Stromal cell of bone marrow (primary cell): ENCODE results near the gene DDX50.
"Not testable (repeated sequence)": the region's sequence is repeated elsewhere in the genome, so short reads cannot be mapped to it uniquely, and the experiment has no call there.

Experiments used
- DNase-seq: peaks from one replicate; pipeline ENCODE4 v3.0.0-alpha.2; 2012; ENCODE audit warnings: low read depth

DDX50 gene

GRCh38 chr10:68900427-68901104 is 549 bp upstream of the DDX50 start:
- no peak for DNase-seq

DNA sequence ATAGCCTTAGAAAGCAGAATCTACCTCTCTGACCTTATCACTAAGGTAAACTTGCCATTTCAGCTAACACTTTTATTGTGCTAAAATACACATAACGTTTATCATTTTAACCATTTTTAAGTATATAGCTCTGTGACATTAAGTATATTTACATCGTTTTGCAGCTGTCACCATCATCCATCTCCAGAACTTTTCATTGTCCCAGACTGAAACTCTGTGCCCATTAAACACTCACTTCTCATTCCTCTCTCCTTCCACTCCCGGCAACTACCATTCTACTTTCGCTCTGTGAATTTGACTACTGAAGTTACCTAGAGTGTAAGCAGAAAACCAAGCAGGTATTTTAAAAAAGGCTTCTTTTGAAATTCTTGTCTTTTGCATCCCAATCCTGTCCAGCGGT is 1.3 kb downstream of the DDX50 start:
- DNase-seq, result no peak

GRCh38 chr10:68924593-68924992 is 23.5 kb downstream of the DDX50 start:
- no peak for DNase-seq

DNA sequence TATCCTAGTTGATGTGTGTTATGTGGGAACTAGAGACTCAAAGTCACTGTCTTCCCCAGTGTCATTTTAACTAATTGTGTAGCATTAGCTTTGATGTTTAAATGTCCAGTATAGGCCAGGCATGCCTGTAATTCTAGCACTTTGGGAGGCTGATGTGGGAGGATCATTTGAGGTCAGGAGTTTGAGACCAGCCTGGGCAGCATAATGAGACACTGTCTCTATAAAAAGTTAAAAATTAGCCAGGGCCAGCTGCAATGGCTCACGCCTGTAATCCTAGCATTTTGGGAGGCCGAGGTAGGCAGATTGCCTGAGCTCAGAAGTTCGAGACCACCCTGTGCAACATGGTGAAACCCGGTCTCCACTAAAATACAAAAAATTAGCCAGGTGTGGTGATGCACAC is 24.4 kb downstream of the DDX50 start:
- no peak for DNase-seq

DNA sequence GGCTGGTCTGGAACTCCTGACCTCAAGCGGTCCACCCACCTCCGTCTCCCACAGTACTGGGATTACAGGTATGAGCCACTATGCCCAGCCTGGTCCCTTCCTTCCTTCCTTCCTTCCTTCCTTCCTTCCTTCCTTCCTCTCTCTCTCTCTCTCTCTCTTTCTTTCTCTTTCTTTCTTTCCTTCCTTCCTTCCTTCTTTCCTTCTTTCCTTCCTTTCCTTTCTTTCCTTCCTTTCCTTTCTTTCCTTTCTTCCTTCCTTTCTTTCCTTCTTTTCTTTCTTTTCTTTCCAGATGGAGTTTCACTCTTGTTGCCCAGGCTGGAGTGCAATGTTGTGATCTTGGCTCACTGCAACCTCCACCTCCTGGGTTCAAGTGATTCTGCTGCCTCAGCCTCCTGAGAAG is 28.0 kb downstream of the DDX50 start:
- DNase-seq, result not testable (repeated sequence)

- not testable (repeated sequence) for DNase-seq
Observed at GRCh38 chr10:68929888-68930287, 28.8 kb downstream of the DDX50 start.

DNA sequence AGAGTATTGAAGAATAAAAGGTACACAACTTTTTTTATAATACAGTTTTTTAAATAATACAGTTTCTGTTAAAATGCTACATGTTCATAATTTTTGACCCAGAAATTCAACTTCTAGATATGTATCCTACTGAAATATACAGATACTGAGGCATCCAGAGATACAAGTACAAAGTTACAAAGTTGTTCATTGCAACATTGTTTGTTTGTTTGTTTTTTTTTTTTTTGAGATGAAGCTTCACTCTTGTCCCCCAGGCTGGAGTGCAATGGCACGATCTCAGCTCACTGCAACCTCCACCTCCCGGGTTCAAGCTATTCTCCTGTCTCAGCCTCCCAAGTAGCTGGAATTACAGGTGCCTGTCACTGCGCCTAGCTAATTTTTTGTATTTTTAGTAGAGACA is 31.7 kb downstream of the DDX50 start:
- not testable (repeated sequence) for DNase-seq

DNA sequence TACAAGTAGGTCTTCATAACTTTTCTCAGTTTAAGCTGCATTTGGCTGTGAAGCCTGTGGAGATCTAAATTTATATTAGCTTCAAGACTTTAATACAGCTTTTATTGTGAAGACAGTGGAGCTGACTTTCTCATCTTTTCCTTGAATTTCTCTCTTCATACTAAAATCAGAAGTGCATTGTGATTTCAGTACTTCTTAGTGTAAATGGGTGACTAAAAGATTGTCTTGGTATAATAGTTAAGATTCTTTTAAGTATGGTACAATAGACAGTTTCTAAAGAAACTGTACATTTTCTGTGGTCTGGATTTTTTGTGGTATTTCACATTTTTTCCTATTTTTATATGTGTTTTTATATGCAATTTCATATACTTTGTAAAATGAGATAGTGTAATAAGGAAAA is 33.9 kb downstream of the DDX50 start:
- no peak for DNase-seq

DNA sequence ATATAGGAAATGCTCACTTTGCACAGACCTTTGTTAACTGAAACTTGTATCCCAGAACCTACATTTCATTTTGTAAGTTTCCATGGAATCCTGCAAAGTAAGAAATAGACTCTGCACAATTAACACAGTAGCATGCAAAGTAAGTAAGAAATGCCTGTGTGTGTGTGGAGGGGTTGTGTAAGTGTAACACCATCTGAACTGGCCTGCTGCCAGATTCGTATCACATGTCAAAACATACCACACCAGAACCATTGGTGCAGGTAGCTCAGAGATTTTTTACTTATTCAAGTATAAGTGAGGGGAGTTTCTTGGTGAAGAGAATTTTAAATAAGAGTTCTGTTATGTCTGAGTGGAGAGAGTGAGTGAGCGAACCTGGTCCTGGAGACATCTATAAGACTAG is 37.0 kb downstream of the DDX50 start:
- no peak for DNase-seq

DNA sequence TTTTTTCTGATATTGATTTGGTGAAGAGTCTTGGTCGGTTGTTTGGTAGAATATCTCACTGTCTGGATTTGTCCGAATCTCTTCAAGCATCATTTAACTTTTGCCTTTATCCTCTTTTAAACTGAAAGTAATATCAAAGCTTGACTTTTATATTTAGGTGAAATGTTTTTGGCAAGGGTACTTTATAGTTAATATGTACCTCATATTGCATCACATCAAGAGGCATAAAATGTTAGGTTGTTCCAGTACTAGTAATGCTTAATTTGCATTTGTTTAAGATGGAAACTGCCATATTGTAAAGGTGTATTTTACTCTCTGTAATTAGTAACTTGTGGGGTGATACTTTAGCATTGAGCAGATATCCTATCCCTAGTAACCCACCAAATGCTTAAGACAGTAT is 37.8 kb downstream of the DDX50 start:
- DNase-seq, result no peak

DNA sequence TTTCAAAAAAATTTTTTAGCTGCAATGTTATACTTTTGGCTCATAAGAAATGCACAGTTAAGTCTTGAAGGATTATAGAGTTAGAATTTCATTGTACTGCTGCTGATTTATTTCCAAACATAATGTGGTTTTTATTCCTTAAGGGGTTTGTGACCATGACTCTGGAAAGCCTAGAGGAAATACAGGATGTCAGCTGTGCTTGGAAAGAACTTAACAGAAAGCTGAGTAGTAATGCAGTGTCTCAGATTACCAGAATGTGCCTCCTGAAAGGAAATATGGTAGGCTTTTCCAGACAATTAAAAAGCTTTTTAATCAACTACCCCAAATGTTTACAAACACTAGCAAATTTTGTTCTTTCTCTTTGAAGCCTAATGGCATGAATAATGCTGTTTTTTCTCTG is 39.8 kb downstream of the DDX50 start:
- not testable (repeated sequence) for DNase-seq

DNA sequence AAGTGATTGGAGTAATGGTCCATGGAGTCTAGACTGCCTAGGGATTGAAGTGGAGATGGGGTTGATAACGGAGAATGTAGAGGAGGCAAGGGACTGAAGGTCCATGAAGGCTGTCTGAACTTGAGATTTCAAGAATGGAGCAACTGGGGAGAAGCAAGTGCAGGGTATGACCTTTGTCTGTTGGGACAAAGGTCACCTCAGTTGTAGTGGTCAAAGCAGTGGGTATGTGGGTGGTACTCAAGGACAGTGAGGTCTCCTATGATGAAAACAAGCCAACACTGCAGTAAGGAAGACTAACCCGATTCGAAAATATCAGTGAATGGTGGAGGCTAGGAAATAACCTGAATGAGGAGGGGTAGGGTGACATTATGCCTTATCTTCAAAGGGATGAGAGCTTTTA is 49.5 kb downstream of the DDX50 start:
- DNase-seq, result no peak

DNA sequence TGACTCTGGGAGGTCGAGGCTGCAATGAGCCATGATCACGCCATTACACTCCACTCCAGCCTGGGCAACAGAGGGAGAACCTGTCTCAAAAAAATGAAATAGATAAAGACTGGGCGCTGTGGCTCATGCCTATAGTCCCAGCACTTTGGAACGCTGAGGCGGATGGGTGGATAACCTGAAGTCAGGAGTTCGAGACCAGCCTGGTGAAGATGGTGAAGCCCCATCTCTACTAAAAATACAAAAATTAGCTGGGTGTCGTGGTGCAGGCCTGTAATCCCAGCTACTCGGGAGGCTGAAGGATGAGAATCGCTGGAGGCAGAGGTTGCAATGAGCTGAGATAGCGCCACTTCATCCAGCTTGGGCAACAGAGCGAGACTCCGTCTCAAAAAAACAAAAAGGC is 53.8 kb downstream of the DDX50 start:
- no peak for DNase-seq

GRCh38 chr10:68955355-68955831 is 54.3 kb downstream of the DDX50 start:
- DNase-seq, result no peak

GRCh38 chr10:68955832-68956532 is 54.9 kb downstream of the DDX50 start, which contains the start of gene DDX21:
Gene DDX21, plus strand, starts transcription at chr10:68956170. Its CDS starts 56 bp downstream, at chr10:68956226.
- DNase-seq, result peak; percentile 87

- no peak for DNase-seq
Observed at GRCh38 chr10:68957284-68957615, 56.1 kb downstream of the DDX50 start.

DNA sequence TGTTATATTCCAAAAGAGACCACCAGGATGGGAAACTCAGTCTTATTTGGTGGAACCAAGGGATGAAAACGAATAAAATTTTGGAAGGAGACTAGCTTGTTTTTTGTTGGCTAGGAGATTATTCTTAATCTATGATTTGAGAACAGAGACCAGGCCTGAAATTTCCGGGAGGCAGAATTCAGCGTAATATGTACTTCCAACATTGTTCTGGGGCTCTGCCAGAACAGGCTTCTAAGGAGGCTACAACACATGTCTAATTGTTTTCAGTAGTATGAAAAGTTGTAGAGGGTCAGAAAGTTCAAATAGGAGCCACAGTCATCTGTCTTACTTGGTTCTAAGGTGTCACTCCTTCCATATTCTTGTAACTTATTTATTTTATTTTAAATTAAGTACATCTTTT is 56.5 kb downstream of the DDX50 start:
- no peak for DNase-seq

GRCh38 chr10:68959695-68960527 is 58.8 kb downstream of the DDX50 start:
- DNase-seq, result no peak

DNA sequence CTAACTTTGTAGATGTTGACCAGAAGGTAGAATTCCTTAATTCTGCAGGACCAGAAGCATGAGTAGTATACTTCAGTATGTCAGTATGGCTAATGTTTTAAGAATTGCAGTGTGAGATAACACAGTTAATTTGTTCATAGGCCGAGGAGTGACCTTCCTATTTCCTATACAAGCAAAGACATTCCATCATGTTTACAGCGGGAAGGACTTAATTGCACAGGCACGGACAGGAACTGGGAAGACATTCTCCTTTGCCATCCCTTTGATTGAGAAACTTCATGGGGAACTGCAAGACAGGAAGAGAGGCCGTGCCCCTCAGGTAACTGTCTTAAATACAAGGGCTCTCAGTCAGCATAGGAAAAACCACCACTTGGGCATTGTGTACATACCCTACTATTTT is 62.0 kb downstream of the DDX50 start:
- no peak for DNase-seq

- no peak for DNase-seq
Observed at GRCh38 chr10:68973975-68974374, 72.9 kb downstream of the DDX50 start.

DNA sequence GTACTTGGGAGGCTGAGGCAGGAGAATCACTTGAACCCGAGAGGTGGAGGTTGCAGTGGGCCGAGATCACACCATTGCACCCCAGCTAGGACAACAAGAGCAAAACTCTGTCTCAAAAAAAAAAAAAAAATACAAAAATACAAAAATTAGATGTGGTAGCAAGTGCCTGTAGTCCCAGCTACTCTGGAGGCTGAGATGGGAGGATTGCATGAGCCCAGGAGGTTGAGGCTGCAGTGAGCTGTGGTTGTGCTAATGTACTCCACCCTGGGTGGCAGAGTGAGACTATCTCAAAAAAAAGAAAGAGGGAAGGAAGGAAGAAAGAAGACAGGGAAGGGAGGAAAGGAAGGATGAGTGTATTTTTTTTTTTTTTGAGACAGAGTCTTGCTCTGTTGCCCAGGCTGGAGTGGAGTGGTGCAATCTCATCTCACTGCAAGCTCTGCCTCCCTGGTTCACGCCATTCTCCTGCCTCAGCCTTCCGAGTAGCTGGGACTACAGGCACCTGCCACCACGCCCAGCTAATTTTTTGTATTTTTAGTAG is 74.9 kb downstream of the DDX50 start:
- not testable (repeated sequence) for DNase-seq

DNA sequence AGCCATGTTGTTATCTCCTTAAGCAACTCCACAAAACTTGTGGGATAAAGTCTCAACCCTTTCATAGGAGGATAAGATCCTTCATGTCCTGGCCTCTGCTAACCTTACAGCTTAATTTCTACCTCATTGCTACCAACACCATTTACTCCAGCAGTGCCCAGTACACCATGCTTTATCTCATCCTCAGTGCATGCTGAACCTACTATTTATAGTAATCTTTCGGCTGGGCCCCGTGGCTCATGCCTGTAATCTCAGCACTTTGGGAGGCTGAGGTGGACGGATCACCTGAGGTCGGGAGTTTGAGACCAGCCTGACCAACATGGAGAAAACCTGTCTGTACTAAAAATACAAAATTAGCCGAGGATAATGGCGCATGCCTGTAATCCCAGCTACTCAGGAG is 78.6 kb downstream of the DDX50 start:
- not testable (repeated sequence) for DNase-seq

- no peak for DNase-seq
Observed at GRCh38 chr10:68981074-68981473, 80.0 kb downstream of the DDX50 start.
